Inflammatory macrophage treated with lipopolysaccharide for 1 hour (primary cell): ENCODE measurements around the gene TMEM204.

Source experiments
- DNase-seq, 2 donors: peaks; one replicate each; pipeline ENCODE4 v3.0.0-alpha.2; 2020 to 2022

The TMEM204 gene

DNA sequence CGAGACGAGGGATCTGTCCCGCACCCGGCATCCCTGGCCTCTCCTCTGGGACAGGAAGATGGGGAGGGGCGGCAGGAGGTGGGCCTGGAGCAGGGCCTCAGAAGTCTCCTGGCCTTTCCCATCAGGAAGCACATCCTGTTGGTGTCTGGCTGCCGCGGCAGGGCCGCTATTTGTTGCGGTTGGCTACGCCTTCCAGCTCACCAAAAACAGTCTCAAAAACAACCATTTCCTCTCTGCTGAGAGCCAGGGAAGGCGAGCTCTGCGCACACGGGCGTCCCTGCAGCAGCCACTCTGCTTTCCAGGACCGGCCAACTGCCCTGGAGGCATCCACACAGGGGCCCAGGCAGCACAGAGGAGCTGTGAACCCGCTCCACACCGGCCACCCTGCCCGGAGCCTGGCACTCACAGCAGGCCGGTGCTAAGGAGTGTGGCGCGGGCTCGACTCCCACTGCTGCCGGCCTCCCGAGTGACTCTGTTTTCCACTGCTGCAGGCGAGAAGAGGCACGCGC, at the start of gene TMEM204:
Gene TMEM204 (plus strand): TSS at position 224 of the 509 bp plus-strand sequence. CDS start 610 bp downstream, outside the sequence.
- DNase-seq: no peak

- DNase-seq: no peak
Observed at GRCh38 chr16:1485847-1486496, 47.5 kb upstream of the TMEM204 start.

- DNase-seq: no peak
Observed at GRCh38 chr16:1486551-1487390, 46.7 kb upstream of the TMEM204 start.

GRCh38 chr16:1487395-1488053, 45.9 kb upstream of the TMEM204 start:
- no peak for DNase-seq

DNA sequence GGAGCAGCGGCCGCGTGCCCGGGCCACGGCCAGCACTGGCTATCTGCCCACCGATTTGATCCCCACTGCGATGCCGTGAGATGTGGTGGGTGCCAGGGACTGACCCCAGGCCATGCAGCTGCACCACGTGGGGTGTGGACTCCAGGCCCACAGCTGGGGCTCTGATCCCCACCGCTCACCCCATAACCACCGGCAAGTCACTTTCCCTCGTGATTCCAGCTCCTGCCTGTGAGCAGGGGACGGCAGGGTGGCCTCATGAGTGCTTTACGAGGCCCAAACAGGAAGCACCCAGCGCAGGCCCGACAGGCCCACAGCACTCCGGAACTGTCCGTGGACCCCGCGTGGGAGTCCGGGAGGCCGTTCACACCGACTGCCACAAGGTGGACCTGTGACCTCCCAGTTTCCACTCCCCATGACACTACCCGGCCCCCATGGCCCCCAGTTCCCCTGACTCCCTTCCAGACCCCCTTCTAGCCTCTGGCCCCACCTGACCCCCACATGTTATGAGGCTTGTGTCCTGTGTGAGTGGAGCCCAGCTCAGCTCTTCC, 45.3 kb upstream of the TMEM204 start:
- DNase-seq: no peak

- DNase-seq: no peak
Observed at GRCh38 chr16:1488619-1489018, 44.8 kb upstream of the TMEM204 start, which contains the start of gene PTX4. TSS of gene PTX4 (minus strand) at chr16:1488944. CDS start at chr16:1488909, 35 bp downstream.

DNA sequence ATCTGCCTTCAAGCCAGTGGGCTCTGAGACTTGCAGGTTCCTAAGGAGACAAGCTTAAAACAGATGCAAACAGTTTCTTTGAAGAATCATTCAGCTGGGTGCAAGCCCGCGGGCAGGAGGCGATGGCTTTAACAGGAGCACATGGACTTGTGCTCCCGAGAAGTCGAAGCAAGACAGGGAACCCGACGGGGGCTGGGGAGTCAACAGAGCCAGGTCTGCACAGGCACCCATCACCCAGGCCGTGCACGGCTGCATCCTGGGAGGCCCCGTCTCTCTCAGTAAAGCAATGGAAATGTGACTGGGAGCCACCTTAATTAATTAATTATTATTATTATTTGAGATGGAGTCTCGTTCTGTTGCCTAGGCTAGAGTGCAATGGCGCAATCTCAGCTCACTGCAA, 44.4 kb upstream of the TMEM204 start:
- DNase-seq: no peak

DNA sequence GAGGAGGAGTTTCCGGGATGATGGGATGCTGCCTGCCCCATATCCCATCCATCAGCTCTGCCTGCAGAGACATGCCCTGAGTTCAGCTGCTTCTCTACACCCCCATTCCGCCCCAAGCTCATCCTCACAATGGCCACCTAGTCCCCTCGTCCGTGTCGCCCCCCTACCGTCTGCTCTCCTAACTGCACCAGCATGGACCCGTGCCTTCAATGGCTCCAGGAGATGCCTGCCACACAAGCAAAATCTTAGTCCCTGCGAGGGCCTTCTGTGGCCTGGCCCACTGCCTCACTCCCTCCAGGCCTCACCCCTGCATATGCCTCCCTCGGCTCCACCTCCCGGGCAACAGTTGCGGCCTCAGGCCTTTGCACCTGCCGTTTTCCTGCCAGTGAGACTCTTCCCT, 42.1 kb upstream of the TMEM204 start:
- no peak for DNase-seq

DNA sequence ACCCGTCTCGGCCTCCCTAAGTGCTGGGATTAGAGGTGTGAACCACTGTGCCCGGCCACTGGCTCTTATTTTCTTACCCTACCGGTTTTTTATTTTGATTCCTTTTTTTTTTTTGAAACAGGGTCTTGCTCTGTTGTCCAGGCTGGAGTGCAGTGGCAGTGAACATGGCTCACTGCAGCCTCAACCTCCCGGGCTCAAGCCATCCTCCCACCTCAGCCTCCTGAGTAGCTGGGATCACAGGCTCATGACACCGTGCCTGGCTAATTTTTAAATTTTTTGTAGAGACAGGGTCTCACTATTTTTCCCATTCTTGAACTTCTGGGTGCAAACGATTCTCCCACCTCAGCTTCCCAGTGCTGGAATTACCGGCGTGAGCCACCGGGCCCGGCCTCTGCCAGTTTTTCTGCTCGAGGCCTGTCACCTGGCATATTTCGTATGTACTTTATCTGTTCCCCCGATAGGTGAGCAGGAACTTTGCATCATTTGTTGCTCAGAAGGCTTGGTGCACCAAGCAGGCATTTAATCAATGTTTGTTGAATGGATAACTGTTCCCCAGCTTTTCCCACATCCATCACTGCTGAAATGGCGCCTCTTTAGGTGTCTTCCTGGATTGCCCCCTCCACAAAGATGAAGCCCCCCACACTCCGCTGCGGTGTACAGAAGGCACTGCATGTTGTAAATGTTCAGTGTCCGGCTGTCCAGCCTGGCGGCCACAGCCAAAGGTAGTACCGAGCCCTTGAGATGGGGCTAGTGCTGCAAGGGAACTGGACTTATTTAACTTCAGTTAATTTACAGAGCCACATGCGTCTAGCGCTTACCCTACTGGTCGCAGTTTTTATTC, 41.2 kb upstream of the TMEM204 start:
- DNase-seq: no peak

- peak; percentile 65 to 88 for DNase-seq
Observed at GRCh38 chr16:1492923-1493745, 40.3 kb upstream of the TMEM204 start, which contains the start of gene TELO2. TSS of gene TELO2 (plus strand) at chr16:1493360. CDS start at chr16:1494282, 922 bp downstream.

GRCh38 chr16:1493746-1494094, 39.7 kb upstream of the TMEM204 start:
- DNase-seq: no peak

- DNase-seq: no peak
Observed at GRCh38 chr16:1494129-1494640, 39.3 kb upstream of the TMEM204 start.

DNA sequence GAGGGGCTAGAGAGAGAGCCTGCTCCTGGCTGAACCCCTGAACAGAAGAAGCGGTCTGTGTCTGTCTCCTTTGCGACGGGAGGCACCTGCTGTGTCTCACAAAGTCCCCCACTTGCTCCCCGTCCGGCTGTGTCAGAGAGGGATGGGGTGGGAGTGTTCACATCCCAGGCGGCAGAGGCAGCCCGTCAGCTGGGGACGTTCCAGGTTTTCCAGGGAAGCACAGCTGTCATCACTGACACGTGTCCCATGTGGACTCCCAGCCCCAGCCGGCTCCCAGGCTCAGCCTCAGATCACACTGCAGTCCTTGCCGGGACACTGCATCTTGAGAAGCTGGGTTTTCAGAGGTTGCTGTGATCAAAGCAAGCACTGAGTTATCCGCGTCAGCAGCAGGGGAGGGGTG, 38.8 kb upstream of the TMEM204 start:
- no peak for DNase-seq

- DNase-seq: no peak
Observed at GRCh38 chr16:1495211-1495888, 38.1 kb upstream of the TMEM204 start.

GRCh38 chr16:1495889-1496262, 37.6 kb upstream of the TMEM204 start:
- no peak for DNase-seq

DNA sequence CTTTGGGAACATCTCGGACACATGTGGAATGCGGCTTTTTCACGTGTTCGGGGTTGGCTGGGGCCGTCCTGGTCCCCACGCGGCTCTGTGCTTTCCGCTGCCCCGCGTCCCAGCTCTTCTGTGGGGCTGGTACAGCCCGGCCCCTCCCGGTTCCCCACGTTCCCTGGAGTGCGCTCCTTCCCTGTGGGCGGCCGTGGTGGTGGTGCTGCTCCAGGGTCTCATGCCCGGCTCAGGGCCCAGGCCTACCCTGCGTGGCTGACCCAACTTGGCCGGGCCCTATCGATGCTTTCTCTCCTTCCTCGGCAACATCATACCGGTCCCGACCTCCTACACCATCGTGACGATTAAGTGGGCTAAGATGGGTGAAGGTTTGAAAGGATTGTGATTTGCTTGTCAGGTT, 37.0 kb upstream of the TMEM204 start:
- DNase-seq: no peak

GRCh38 chr16:1497014-1497598, 36.4 kb upstream of the TMEM204 start:
- no peak for DNase-seq

DNA sequence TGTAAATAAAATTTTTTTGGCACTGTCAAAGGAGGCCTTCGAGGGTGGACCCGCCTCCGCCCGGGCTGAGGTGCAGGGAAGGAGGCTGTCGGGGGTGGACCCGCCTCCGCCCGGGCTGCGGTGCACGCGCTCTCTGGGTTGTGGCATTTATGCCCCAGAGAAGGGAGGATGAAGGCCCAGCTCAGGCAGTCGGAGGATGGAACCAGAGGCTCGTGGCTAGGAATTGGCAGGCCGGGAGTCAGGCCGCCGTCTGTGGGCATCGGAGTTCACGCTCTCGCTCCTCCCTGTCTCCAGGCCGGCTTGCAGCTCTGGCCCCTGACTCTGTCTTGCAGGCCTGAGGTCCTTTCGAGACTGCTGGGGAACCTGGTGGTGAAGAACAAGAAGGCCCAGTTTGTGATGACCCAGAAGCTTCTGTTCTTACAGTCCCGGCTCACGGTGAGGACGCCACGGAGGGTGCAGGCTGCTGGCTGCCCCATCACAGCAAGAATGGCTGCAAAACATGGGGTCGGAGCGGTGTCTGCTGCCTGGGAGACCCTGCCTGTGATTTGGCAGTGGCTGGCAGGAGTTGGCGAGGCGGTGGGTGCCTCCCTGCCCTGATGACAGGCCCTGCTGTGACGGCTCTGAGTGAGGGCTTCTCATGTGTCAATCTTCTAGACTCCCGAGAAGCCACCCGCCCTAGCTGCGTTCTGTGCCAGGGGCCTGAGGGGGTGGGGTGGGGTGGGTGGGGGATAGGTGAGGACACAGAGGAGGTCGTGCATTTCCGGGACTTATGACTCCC, 34.4 kb upstream of the TMEM204 start:
- no peak for DNase-seq

- no peak for DNase-seq
Observed at GRCh38 chr16:1499756-1500464, 33.6 kb upstream of the TMEM204 start.
